Measurements from ENCODE around the gene GPRC5C.

DNA sequence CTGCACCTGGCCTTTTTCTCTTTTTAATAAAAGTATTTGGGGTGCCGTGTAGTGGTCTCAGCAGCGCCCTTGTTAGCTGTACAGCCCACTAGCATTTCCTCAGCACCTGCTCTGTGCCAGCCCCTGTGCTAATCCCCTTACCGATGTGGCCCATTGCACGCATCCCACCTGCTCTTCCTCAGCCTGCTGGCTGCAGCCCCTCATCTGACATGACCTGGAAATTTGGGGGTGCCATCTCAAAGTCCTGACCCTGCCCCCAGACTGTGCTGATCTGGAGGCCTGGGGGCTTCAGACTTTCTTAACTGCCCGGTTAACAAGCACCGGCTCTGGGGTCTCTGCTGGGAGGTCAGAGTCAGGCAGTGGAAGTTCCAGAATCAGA, 10.4 kb downstream of the GPRC5C start:
- TF ChIP-seq POLR2AphosphoS5 (IDR thresholded peaks at IDR 0.05; ENCODE audit: low read depth) = no peak
- TF ChIP-seq, protein P1, sequence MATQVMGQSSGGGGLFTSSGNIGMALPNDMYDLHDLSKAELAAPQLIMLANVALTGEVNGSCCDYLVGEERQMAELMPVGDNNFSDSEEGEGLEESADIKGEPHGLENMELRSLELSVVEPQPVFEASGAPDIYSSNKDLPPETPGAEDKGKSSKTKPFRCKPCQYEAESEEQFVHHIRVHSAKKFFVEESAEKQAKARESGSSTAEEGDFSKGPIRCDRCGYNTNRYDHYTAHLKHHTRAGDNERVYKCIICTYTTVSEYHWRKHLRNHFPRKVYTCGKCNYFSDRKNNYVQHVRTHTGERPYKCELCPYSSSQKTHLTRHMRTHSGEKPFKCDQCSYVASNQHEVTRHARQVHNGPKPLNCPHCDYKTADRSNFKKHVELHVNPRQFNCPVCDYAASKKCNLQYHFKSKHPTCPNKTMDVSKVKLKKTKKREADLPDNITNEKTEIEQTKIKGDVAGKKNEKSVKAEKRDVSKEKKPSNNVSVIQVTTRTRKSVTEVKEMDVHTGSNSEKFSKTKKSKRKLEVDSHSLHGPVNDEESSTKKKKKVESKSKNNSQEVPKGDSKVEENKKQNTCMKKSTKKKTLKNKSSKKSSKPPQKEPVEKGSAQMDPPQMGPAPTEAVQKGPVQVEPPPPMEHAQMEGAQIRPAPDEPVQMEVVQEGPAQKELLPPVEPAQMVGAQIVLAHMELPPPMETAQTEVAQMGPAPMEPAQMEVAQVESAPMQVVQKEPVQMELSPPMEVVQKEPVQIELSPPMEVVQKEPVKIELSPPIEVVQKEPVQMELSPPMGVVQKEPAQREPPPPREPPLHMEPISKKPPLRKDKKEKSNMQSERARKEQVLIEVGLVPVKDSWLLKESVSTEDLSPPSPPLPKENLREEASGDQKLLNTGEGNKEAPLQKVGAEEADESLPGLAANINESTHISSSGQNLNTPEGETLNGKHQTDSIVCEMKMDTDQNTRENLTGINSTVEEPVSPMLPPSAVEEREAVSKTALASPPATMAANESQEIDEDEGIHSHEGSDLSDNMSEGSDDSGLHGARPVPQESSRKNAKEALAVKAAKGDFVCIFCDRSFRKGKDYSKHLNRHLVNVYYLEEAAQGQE (IDR thresholded peaks at IDR 0.05; ENCODE audit: insufficient replicate concordance, low read depth) = no peak
